Cardiac muscle cell (in vitro differentiated cells and primary cell): Measurements from ENCODE around the gene CCDC40. TPM values are rescaled to one million over a fixed set of nuclear protein-coding genes. Genes with fewer than 3 reads are reported as not detected.

Source experiments
- DNase-seq, 2 donors: peaks; one replicate each; pipeline versions ENCODE4 v3.0.0 to v3.0.0-alpha.2; 2010 to 2017; ENCODE audit warnings: low read depth in 1 of 2, low spot score in 1 of 2
- H3K27ac ChIP-seq: fragments of 200-600 bp; sonication (generic); 2 replicates; pipeline ENCODE4 v1.5.1; 2016
- H3K27me3 ChIP-seq: fragments of 200-600 bp; sonication (generic); 2 replicates; pipeline ENCODE4 v1.6.0; 2016; ENCODE audit warnings: control low read depth
- H3K36me3 ChIP-seq: fragments of 200-600 bp; sonication (generic); 2 replicates; pipeline ENCODE4 v1.5.1; 2016; ENCODE audit warnings: control low read depth
- H3K4me1 ChIP-seq: fragments of 200-600 bp; sonication (generic); 2 replicates; pipeline ENCODE4 v1.8.1; 2017; ENCODE audit warnings: low read depth, mild to moderate bottlenecking, mixed run types
- H3K4me3 ChIP-seq: fragments of 200-600 bp; sonication (generic); 2 replicates; pipeline ENCODE4 v1.5.1; 2016; ENCODE audit warnings: mild to moderate bottlenecking
- H3K9me3 ChIP-seq: fragments of 200-600 bp; sonication (generic); 2 replicates; pipeline ENCODE4 v1.5.1; 2017; ENCODE audit warnings: low read depth, mild to moderate bottlenecking, control low read depth
- CTCF ChIP-seq: IDR thresholded peaks from 2 replicates; pipeline ENCODE4 v1.5.1; 2012; ENCODE audit warnings: low read depth, mild to moderate bottlenecking, low read length
- polyA plus RNA-seq: library from polyadenylated mRNA; unstranded; fragments of >200 nt; fragmentation: Nextera tagmentation; extraction: Ambion mirVana; gene quantifications from 2 replicates; pipeline ENCODE4 v1.2.1, GENCODE V29; 2016
- total RNA-seq: library from RNA; depleted of rRNA; stranded (reverse); fragments of >200 nt; gene quantifications from 2 replicates; pipeline ENCODE4 v1.2.3, GENCODE V29; 2016

The CCDC40 gene
- total and polyA plus RNA-seq, 2 experiments from 2014 or later = 11.3 to 12.2 TPM

GRCh38 chr17:80102664-80103448 lies 66.4 kb downstream of the CCDC40 start:
- no peak overlapping the region for H3K4me3 ChIP-seq
- DNase-seq = no peak
- no peaks in the 10 kb centered on the region for H3K9me3 ChIP-seq
- no peaks in the 10 kb centered on the region for H3K27me3 ChIP-seq
- H3K4me1 ChIP-seq = peaks cover 8% of the 10 kb centered on the region
- TF ChIP-seq CTCF = no peak
- no peaks in the 10 kb centered on the region for H3K36me3 ChIP-seq
- no peak overlapping the region for H3K27ac ChIP-seq

- Histone ChIP-seq H3K27me3 (no peaks in the 10 kb centered on the region), H3K4me1 (peaks cover 8% of the 10 kb centered on the region), H3K9me3 (no peaks in the 10 kb centered on the region), H3K4me3 (no peak overlapping the region), H3K27ac (peak overlapping the region; percentile 34), H3K36me3 (no peaks in the 10 kb centered on the region)
- no peak for TF ChIP-seq CTCF
- no peak for DNase-seq
Measured at GRCh38 chr17:80103449-80104085, 67.1 kb downstream of the CCDC40 start.

- H3K4me3 ChIP-seq = no peak overlapping the region
- no peaks in the 10 kb centered on the region for H3K36me3 ChIP-seq
- peaks cover 8% of the 10 kb centered on the region for H3K4me1 ChIP-seq
- peak overlapping the region; percentile 34 for H3K27ac ChIP-seq
- TF ChIP-seq CTCF = no peak
- DNase-seq = peak; percentile 52 to 55
- H3K27me3 ChIP-seq = no peaks in the 10 kb centered on the region
- H3K9me3 ChIP-seq = no peaks in the 10 kb centered on the region
Measured at GRCh38 chr17:80104321-80104955, 68.0 kb downstream of the CCDC40 start.

- H3K27me3 ChIP-seq = no peaks in the 10 kb centered on the region
- H3K9me3 ChIP-seq = no peaks in the 10 kb centered on the region
- H3K27ac ChIP-seq = peak overlapping the region; percentile 34
- H3K4me3 ChIP-seq = no peak overlapping the region
- TF ChIP-seq CTCF = no peak
- H3K4me1 ChIP-seq = peaks cover 8% of the 10 kb centered on the region
- DNase-seq = no peak
- H3K36me3 ChIP-seq = no peaks in the 10 kb centered on the region
Measured at GRCh38 chr17:80104956-80105375, 68.5 kb downstream of the CCDC40 start.

GRCh38 chr17:80105762-80106161 lies 69.3 kb downstream of the CCDC40 start:
- Histone ChIP-seq H3K4me1 (peaks cover 8% of the 10 kb centered on the region), H3K4me3 (no peak overlapping the region), H3K27me3 (no peaks in the 10 kb centered on the region), H3K27ac (no peak overlapping the region), H3K36me3 (no peaks in the 10 kb centered on the region), H3K9me3 (no peaks in the 10 kb centered on the region)
- TF ChIP-seq CTCF = no peak
- peak in 1 of 2 donors; percentile 27 for DNase-seq
